Activated CD8-positive, alpha-beta memory T cell treated with anti-CD3 and anti-CD28 coated beads, Interleukin-2, amount 10 ng/mL, durations not matched to agents 7 days and 5 days (primary cell): ENCODE measurements around the gene SBF2. TPM values are rescaled to one million over a fixed set of nuclear protein-coding genes. Genes with fewer than 3 reads are reported as not detected.

Experiments
- ATAC-seq: fragments of 150-1000 bp; cut with Tn5 transposase; one replicate; pipeline ENCODE4 v1.10.0; 2021; ENCODE audit warnings: moderate library complexity
- CTCF ChIA-PET: fragments of 350-600 bp; sonication (Branson Sonifier 250); formaldehyde crosslinking; loops from one replicate; lab custom pipeline; 2021; ENCODE audit warnings: antibody characterized with exemption; lab: Charles Lee
- DNase-seq: peaks from one replicate; pipeline ENCODE4 v3.0.0-alpha.2; 2020
- H3K27ac Mint-ChIP-seq: one replicate; pipeline ENCODE4 v1.8.0; 2021; ENCODE audit warnings: mild to moderate bottlenecking, mixed read lengths
- H3K27me3 Mint-ChIP-seq: one replicate; pipeline ENCODE4 v1.8.0; 2021; ENCODE audit warnings: mixed read lengths
- H3K36me3 Mint-ChIP-seq: one replicate; pipeline ENCODE4 v1.8.0; 2021; ENCODE audit warnings: mild to moderate bottlenecking, mixed read lengths
- H3K4me1 Mint-ChIP-seq: one replicate; pipeline ENCODE4 v1.8.0; 2021; ENCODE audit warnings: mixed read lengths
- H3K4me3 Mint-ChIP-seq: one replicate; pipeline ENCODE4 v1.8.0; 2021; ENCODE audit warnings: mild to moderate bottlenecking, moderate library complexity, mixed read lengths
- H3K9me3 Mint-ChIP-seq: one replicate; pipeline ENCODE4 v1.8.0; 2022; ENCODE audit warnings: low read depth, mixed read lengths
- total RNA-seq, 2 experiments: library from RNA; stranded (reverse); gene quantifications; one replicate each; pipeline ENCODE4 v1.2.3, GENCODE V29; 2021

Gene SBF2
- total RNA-seq, 2 experiments from 2014 or later, result 4.6 to 8.3 TPM

GRCh38 chr11:9886595-9886994, 407.4 kb downstream of the SBF2 start:
- no peak for DNase-seq
- CTCF ChIA-PET, result no interaction called here
- Mint-ChIP-seq H3K27ac (no peak overlapping the region), H3K27me3 (no peaks in the 10 kb centered on the region), H3K9me3 (no peaks in the 10 kb centered on the region), H3K4me1 (peaks cover 7% of the 10 kb centered on the region), H3K36me3 (peaks cover 2% of the 10 kb centered on the region), H3K4me3 (no peak overlapping the region)
- no peak for ATAC-seq

DNA sequence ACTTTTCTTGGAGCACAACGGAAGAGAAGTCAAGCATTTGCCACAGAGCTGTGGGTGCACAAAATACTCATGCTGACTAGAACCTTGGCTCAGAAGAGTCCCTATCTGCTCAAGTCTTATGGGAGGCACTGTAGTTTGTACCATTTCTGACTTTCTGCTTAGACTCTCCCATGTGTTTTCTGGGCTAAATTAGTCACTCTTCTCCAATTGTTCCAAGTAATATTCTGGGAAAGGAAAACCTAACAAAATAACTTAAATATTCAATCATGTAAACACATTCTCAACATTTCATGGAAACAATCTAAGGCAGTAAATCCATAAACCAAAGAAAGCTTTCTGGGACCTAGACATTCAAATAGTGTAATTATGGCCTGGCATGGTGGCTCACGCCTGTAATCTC, 409.4 kb downstream of the SBF2 start:
- CTCF ChIA-PET, result no interaction called here
- H3K36me3 Mint-ChIP-seq, result no peaks in the 10 kb centered on the region

GRCh38 chr11:9880657-9881056, 413.4 kb downstream of the SBF2 start:
- CTCF ChIA-PET, result no interaction called here
- Mint-ChIP-seq H3K27me3 (no peaks in the 10 kb centered on the region), H3K4me3 (no peak overlapping the region), H3K9me3 (no peaks in the 10 kb centered on the region), H3K4me1 (no peaks in the 10 kb centered on the region), H3K27ac (no peak overlapping the region), H3K36me3 (no peaks in the 10 kb centered on the region)
- no peak for DNase-seq
- ATAC-seq, result no peak

More for the DNA sequence above, 409.4 kb downstream of the SBF2 start:
- no peaks in the 10 kb centered on the region for H3K4me1 Mint-ChIP-seq
- no peaks in the 10 kb centered on the region for H3K27me3 Mint-ChIP-seq
- H3K4me3 Mint-ChIP-seq, result no peak overlapping the region
- H3K9me3 Mint-ChIP-seq, result no peaks in the 10 kb centered on the region
- ATAC-seq, result no peak
- DNase-seq, result no peak
- no peak overlapping the region for H3K27ac Mint-ChIP-seq

DNA sequence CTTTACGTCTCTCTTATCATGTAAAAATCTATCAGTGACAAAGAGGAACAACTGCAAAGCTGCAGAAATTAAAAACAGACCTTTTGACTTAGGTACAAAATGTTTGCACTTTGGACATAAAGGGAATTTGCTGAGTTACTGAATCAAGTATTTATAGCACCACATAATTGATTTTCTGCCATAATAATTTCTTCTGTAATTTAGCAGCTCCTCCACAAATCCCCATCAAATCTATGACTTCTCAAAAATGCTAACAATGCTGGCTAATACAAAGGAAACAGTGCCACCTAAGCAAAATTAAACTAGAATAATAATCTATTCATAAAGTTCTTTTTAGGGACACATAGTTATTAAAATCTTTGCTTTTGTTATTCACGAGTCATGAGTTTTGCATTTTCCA, 415.1 kb downstream of the SBF2 start:
- no peak overlapping the region for H3K4me3 Mint-ChIP-seq
- no peaks in the 10 kb centered on the region for H3K9me3 Mint-ChIP-seq
- no peaks in the 10 kb centered on the region for H3K36me3 Mint-ChIP-seq
- H3K4me1 Mint-ChIP-seq, result no peaks in the 10 kb centered on the region
- no peaks in the 10 kb centered on the region for H3K27me3 Mint-ChIP-seq
- CTCF ChIA-PET, result no interaction called here
- H3K27ac Mint-ChIP-seq, result no peak overlapping the region
- ATAC-seq (no peak), DNase-seq (no peak)

GRCh38 chr11:9876331-9876730, 417.7 kb downstream of the SBF2 start:
- H3K36me3 Mint-ChIP-seq, result no peaks in the 10 kb centered on the region
- no peak overlapping the region for H3K27ac Mint-ChIP-seq
- DNase-seq (no peak), ATAC-seq (no peak)
- no peaks in the 10 kb centered on the region for H3K9me3 Mint-ChIP-seq
- no peaks in the 10 kb centered on the region for H3K4me1 Mint-ChIP-seq
- no peak overlapping the region for H3K4me3 Mint-ChIP-seq
- CTCF ChIA-PET, result no interaction called here
- no peaks in the 10 kb centered on the region for H3K27me3 Mint-ChIP-seq

- CTCF ChIA-PET, result no interaction called here
- Mint-ChIP-seq H3K9me3 (no peaks in the 10 kb centered on the region), H3K4me1 (no peaks in the 10 kb centered on the region), H3K27me3 (no peaks in the 10 kb centered on the region), H3K27ac (no peak overlapping the region), H3K36me3 (no peaks in the 10 kb centered on the region), H3K4me3 (no peak overlapping the region)
- ATAC-seq (no peak), DNase-seq (no peak)
These were observed 418.2 kb downstream of the SBF2 start for GRCh38 chr11:9875862-9876261.

DNA sequence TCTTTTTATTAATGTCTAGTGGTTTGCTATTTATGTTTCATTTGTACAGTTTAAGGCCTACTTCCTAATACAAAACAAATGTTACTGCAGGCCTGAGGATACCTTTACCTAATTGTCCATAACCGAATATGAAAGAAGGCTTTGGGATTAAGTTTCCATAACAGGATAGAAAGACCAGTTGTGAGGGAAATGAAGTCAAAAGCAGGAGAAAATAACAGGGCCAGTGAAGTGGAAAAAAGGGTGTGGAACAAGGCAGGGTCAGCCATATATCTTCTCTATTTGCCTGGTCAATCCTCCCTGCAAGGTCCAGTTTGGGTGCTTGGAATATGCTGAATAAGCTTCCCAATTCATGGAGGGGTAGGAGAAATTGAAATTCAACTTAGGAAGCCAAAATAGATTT, 418.6 kb downstream of the SBF2 start:
- Mint-ChIP-seq H3K4me1 (no peaks in the 10 kb centered on the region), H3K27ac (no peak overlapping the region), H3K4me3 (no peak overlapping the region), H3K27me3 (no peaks in the 10 kb centered on the region), H3K9me3 (no peaks in the 10 kb centered on the region), H3K36me3 (no peaks in the 10 kb centered on the region)
- DNase-seq, result no peak
- ATAC-seq, result no peak
- CTCF ChIA-PET, result interaction anchor here (0.6 to 0.8 kb wide), 2 partner anchors 97 to 341 kb away, joined by 3 to 4 read pairs; no protein-coding TSS in a partner anchor

DNA sequence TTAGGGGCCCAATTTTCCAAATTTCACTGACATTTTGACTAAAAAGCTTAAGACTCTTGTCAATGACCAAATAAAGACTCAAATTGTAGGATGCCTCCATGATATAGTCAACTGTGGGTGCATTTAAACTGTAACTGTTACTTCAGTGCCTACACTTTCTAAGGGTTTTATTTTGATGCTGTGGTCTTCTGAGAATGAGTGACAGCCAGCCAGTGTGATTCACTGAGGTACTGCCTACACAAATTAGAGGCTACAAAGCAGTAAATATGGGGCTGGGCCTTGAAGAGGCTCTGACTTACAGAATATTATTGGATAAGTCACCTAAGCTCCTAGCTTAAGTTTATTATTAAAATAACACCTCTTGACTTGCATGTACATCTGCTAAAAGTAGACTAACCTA, 419.6 kb downstream of the SBF2 start:
- ATAC-seq, result no peak
- no peak overlapping the region for H3K4me3 Mint-ChIP-seq
- no peaks in the 10 kb centered on the region for H3K4me1 Mint-ChIP-seq
- H3K36me3 Mint-ChIP-seq, result no peaks in the 10 kb centered on the region
- no peaks in the 10 kb centered on the region for H3K27me3 Mint-ChIP-seq
- H3K9me3 Mint-ChIP-seq, result no peaks in the 10 kb centered on the region
- DNase-seq, result no peak
- CTCF ChIA-PET, result interaction anchor here (0.8 to 1.5 kb wide), 3 partner anchors 13 to 98 kb away, joined by 3 to 4 read pairs (median 4); no protein-coding TSS in a partner anchor
- no peak overlapping the region for H3K27ac Mint-ChIP-seq

GRCh38 chr11:9868641-9869040, 425.4 kb downstream of the SBF2 start:
- Mint-ChIP-seq H3K4me3 (no peak overlapping the region), H3K27ac (no peak overlapping the region), H3K9me3 (no peaks in the 10 kb centered on the region), H3K27me3 (no peaks in the 10 kb centered on the region), H3K4me1 (no peaks in the 10 kb centered on the region), H3K36me3 (no peaks in the 10 kb centered on the region)
- ATAC-seq (no peak), DNase-seq (no peak)
- CTCF ChIA-PET, result interaction anchor here (0.7 kb wide), 1 partner anchor 10 kb away, joined by 4 read pairs; no protein-coding TSS in a partner anchor

GRCh38 chr11:9862981-9863380, 431.0 kb downstream of the SBF2 start:
- CTCF ChIA-PET, result interaction anchor here (0.8 to 5.7 kb wide), 4 partner anchors 10 to 110 kb away, joined by 3 to 32 read pairs (median 6); no protein-coding TSS in a partner anchor
- DNase-seq, result no peak
- H3K9me3 Mint-ChIP-seq, result no peaks in the 10 kb centered on the region
- no peak overlapping the region for H3K4me3 Mint-ChIP-seq
- ATAC-seq, result no peak
- H3K4me1 Mint-ChIP-seq, result peaks cover 32% of the 10 kb centered on the region
- H3K27me3 Mint-ChIP-seq, result no peaks in the 10 kb centered on the region
- no peak overlapping the region for H3K27ac Mint-ChIP-seq
- H3K36me3 Mint-ChIP-seq, result no peaks in the 10 kb centered on the region

DNA sequence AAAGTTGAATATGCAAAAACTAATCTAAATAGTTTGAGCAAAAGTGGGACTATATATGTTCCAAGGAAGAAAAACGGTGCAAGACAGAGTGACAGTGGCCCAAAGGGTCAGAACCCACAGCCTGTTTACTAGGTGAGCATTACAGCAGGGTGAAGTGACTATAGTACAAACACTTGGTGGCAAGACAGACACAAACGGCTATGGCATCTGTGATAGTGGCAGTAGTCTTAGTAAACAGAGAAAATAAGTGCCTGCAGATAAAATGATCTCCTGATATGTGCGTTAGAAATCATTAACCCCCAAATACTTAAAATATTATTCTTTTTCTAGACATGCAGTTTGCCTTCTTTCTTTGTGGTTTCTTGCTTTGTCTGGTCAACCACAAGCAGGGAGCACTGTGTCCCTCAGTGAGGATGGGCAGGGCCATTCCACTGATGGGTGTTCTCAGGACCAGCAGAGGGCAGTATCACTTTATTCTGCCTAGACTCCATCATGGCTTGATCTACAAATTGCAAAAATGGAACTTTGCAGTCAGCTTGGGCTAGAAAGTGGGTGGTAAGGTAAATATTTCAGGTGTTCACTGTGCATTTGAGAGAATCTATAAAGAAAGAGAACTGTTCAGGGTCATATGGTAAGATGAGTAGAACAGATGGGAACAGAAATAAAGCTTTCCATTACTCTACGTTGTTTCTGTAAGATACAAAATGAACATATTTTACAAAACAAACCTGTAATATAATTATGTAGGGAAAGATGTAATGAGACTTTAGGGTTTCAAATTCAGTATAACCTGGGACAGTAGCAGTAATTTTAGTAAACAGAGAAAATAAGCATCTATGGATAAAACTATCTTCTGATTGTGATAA, 431.9 kb downstream of the SBF2 start:
- H3K27me3 Mint-ChIP-seq, result no peaks in the 10 kb centered on the region
- H3K9me3 Mint-ChIP-seq, result no peaks in the 10 kb centered on the region
- H3K36me3 Mint-ChIP-seq, result no peaks in the 10 kb centered on the region
- H3K27ac Mint-ChIP-seq, result no peak overlapping the region
- peak; percentile 71 for DNase-seq
- no peak overlapping the region for H3K4me3 Mint-ChIP-seq
- ATAC-seq, result peak; percentile 85
- peaks cover 33% of the 10 kb centered on the region for H3K4me1 Mint-ChIP-seq
- CTCF ChIA-PET, result interaction anchor here (0.8 to 5.7 kb wide), 6 partner anchors 11 to 111 kb away, joined by 3 to 32 read pairs (median 4); no protein-coding TSS in a partner anchor

GRCh38 chr11:9859554-9860305, 434.3 kb downstream of the SBF2 start:
- CTCF ChIA-PET, result interaction anchor here (0.6 to 5.7 kb wide), 6 partner anchors 7 to 466 kb away, joined by 3 to 32 read pairs (median 4); no protein-coding TSS in a partner anchor
- peak; percentile 63 for ATAC-seq
- Mint-ChIP-seq H3K4me3 (no peak overlapping the region), H3K9me3 (no peaks in the 10 kb centered on the region), H3K4me1 (peaks cover 33% of the 10 kb centered on the region), H3K36me3 (no peaks in the 10 kb centered on the region), H3K27me3 (no peaks in the 10 kb centered on the region), H3K27ac (peak overlapping the region; percentile 72)
- DNase-seq, result peak; percentile 42

- ATAC-seq (no peak), DNase-seq (peak; percentile 42)
- no peak overlapping the region for H3K4me3 Mint-ChIP-seq
- H3K4me1 Mint-ChIP-seq, result peaks cover 33% of the 10 kb centered on the region
- CTCF ChIA-PET, result interaction anchor here (1.9 to 5.7 kb wide), 2 partner anchors 15 to 100 kb away, joined by 4 to 32 read pairs; no protein-coding TSS in a partner anchor
- no peaks in the 10 kb centered on the region for H3K9me3 Mint-ChIP-seq
- no peaks in the 10 kb centered on the region for H3K27me3 Mint-ChIP-seq
- no peaks in the 10 kb centered on the region for H3K36me3 Mint-ChIP-seq
- H3K27ac Mint-ChIP-seq, result peak overlapping the region; percentile 47
These were observed 435.2 kb downstream of the SBF2 start for GRCh38 chr11:9858822-9859221.
